ENCODE data around the gene CAMK2N1.

Gene CAMK2N1

GRCh38 chr1:20477348-20478056 lies 8.5 kb downstream of the CAMK2N1 start:
- DNase-seq = no peak

- DNase-seq = no peak
Measured at GRCh38 chr1:20476265-20477038, 9.6 kb downstream of the CAMK2N1 start.

- no peak for DNase-seq
Measured at GRCh38 chr1:20474996-20475395, 11.0 kb downstream of the CAMK2N1 start.

GRCh38 chr1:20474333-20474975 lies 11.6 kb downstream of the CAMK2N1 start:
- no peak for DNase-seq

- no peak for DNase-seq
Measured at GRCh38 chr1:20473894-20474293, 12.1 kb downstream of the CAMK2N1 start.

GRCh38 chr1:20472860-20473711 lies 12.9 kb downstream of the CAMK2N1 start:
- DNase-seq = peak; percentile 26

- DNase-seq = no peak
Measured at GRCh38 chr1:20472121-20472520, 13.9 kb downstream of the CAMK2N1 start.

- no peak for DNase-seq
Measured at GRCh38 chr1:20470194-20470593, 15.8 kb downstream of the CAMK2N1 start.

- DNase-seq = no peak
Measured at GRCh38 chr1:20469406-20470076, 16.5 kb downstream of the CAMK2N1 start.

- DNase-seq = no peak
Measured at GRCh38 chr1:20466273-20466672, 19.7 kb downstream of the CAMK2N1 start.

- no peak for DNase-seq
Measured at GRCh38 chr1:20465187-20465586, 20.8 kb downstream of the CAMK2N1 start.

- DNase-seq = no peak
Measured at GRCh38 chr1:20463502-20463901, 22.5 kb downstream of the CAMK2N1 start.

GRCh38 chr1:20462397-20462796 lies 23.6 kb downstream of the CAMK2N1 start:
- DNase-seq = no peak

GRCh38 chr1:20458717-20459116 lies 27.3 kb downstream of the CAMK2N1 start:
- DNase-seq = no peak

GRCh38 chr1:20454004-20454403 lies 32.0 kb downstream of the CAMK2N1 start:
- no peak for DNase-seq

GRCh38 chr1:20449735-20450311 lies 36.2 kb downstream of the CAMK2N1 start:
- DNase-seq = no peak

- DNase-seq = no peak
Measured at GRCh38 chr1:20448671-20449071, 37.3 kb downstream of the CAMK2N1 start.

- no peak for DNase-seq
Measured at GRCh38 chr1:20447794-20448193, 38.2 kb downstream of the CAMK2N1 start.

- DNase-seq = no peak
Measured at GRCh38 chr1:20446796-20447195, 39.2 kb downstream of the CAMK2N1 start.

GRCh38 chr1:20445956-20446355 lies 40.1 kb downstream of the CAMK2N1 start:
- DNase-seq = no peak

GRCh38 chr1:20443703-20444586 lies 42.1 kb downstream of the CAMK2N1 start:
- DNase-seq = no peak
